Immature natural killer cell (primary cell): ENCODE results near the gene PNPLA3. TPM values are rescaled to one million over a fixed set of nuclear protein-coding genes. Genes with fewer than 3 reads are reported as not detected.

ENCODE experiments used
- DNase-seq, 3 donors: peaks; one replicate each; pipeline ENCODE4 v3.0.0; 2022; ENCODE audit warnings: mixed read lengths in 1 of 3
- H3K27ac Mint-ChIP-seq, 6 donors: one replicate each; pipeline ENCODE4 v1.8.0; 2020; ENCODE audit warnings: mixed read lengths in 6 of 6, mild to moderate bottlenecking in 5 of 6, inconsistent platforms in 4 of 6, moderate library complexity in 3 of 6
- H3K27me3 Mint-ChIP-seq, 3 donors: one replicate each; pipeline ENCODE4 v1.8.0; 2020 to 2021; ENCODE audit warnings: low read depth in 3 of 3, mild to moderate bottlenecking in 3 of 3, mixed read lengths in 3 of 3, moderate library complexity in 3 of 3, inconsistent platforms in 1 of 3
- H3K36me3 Mint-ChIP-seq, 3 donors: one replicate each; pipeline ENCODE4 v1.8.0; 2020; ENCODE audit warnings: mixed read lengths in 3 of 3, inconsistent platforms in 2 of 3, mild to moderate bottlenecking in 2 of 3
- H3K4me1 Mint-ChIP-seq, 2 donors: one replicate each; pipeline ENCODE4 v1.8.0; 2020; ENCODE audit warnings: inconsistent platforms in 2 of 2, mild to moderate bottlenecking in 2 of 2, mixed read lengths in 2 of 2, moderate library complexity in 1 of 2
- H3K4me3 Mint-ChIP-seq, 5 donors: one replicate each; pipeline ENCODE4 v1.8.0; 2020; ENCODE audit warnings: mild to moderate bottlenecking in 5 of 5, mixed read lengths in 5 of 5, inconsistent platforms in 3 of 5, moderate library complexity in 3 of 5
- H3K9me3 Mint-ChIP-seq, 6 donors: one replicate each; pipeline ENCODE4 v1.8.0; 2020; ENCODE audit warnings: mild to moderate bottlenecking in 6 of 6, mixed read lengths in 6 of 6, inconsistent platforms in 4 of 6, moderate library complexity in 3 of 6
- polyA plus RNA-seq, 3 donors: library from polyadenylated mRNA; unstranded; fragments of 300-500 nt; fragmentation: Illumina TruSeq; gene quantifications; one replicate each; pipeline ENCODE4 v1.2.3, GENCODE V29; 2021

PNPLA3 gene, protein sequence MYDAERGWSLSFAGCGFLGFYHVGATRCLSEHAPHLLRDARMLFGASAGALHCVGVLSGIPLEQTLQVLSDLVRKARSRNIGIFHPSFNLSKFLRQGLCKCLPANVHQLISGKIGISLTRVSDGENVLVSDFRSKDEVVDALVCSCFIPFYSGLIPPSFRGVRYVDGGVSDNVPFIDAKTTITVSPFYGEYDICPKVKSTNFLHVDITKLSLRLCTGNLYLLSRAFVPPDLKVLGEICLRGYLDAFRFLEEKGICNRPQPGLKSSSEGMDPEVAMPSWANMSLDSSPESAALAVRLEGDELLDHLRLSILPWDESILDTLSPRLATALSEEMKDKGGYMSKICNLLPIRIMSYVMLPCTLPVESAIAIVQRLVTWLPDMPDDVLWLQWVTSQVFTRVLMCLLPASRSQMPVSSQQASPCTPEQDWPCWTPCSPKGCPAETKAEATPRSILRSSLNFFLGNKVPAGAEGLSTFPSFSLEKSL
- polyA plus RNA-seq, result not detected

DNA sequence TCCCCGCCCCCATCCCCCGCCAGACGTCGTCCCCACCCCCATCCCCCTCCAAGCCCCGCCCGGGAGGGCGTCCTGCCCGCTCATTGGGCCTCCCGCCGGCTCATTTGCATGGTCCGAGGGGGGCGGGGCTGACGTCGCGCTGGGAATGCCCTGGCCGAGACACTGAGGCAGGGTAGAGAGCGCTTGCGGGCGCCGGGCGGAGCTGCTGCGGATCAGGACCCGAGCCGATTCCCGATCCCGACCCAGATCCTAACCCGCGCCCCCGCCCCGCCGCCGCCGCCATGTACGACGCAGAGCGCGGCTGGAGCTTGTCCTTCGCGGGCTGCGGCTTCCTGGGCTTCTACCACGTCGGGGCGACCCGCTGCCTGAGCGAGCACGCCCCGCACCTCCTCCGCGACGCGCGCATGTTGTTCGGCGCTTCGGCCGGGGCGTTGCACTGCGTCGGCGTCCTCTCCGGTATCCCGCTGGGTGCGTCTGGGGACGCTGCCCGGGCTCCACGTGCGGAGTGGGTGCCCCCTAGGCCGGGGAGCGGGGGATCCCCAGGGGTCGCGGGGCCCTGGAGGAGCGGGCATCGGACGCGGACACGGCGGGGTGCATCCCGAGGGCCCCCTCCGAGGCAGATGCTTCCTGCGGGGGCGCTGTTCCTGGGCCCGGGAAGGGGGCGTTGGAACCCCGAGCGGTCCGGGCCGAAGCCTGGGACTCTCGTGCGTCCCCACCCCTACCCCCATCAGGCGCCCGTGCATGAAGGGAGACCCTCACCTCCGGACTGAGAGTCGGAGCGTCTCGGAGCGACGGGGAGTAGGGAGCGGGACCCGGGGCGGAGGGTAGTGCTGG, at the start of gene PNPLA3:
TSS of gene PNPLA3 (plus strand) at position 175 of the 834 bp plus-strand sequence. CDS start at position 282, 107 bp downstream.
- Mint-ChIP-seq H3K27ac (peak within 1 kb of the TSS in 5 of 6 donors; percentile 68 to 92 (median 76)), H3K27me3 (peaks cover 5 to 18% (median 8%) of the 10 kb centered on the region in 3 donors), H3K4me3 (peak within 1 kb of the TSS; percentile 87 to 91 (median 89)), H3K4me1 (peaks cover 5 to 7% of the 10 kb centered on the region in 2 donors), H3K36me3 (no peaks in the 10 kb centered on the region), H3K9me3 (no peaks in the 10 kb centered on the region)
- DNase-seq, result peak; percentile 76 to 78 (median 78)

DNA sequence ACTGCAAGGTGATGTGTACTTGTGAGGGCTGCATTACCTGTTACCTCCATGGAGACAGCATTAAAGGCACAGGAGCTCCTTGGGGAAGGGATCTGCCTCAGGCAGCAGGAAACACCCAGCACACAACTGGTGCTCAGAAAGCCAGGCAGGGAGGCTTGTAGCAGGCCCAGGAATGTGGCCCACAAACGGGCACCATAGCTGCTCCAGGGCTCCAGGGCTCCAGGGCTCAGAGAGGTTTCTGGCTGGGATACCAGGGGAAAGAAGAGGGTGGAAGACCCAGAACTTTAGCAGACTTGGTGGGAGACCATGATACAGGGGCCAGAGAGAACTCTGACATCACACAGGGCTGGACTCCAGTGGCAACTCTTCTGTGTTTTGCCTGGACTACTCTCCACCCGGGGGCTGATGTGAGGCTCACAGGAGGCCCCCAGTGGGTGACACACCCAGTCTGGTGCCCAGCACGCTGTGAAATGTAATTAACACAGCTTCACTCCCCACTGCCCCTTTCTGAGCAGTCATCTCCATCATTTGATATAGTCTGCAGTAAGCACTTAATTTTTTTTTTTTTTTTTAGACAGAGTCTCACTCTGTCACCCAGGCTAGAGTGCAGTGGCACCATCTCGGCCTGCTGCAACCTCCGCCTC, 46.6 kb upstream of the PNPLA3 start:
- H3K27ac Mint-ChIP-seq, result no peak overlapping the region
- H3K27me3 Mint-ChIP-seq, result peaks cover 6 to 15% (median 8%) of the 10 kb centered on the region in 3 donors
- H3K36me3 Mint-ChIP-seq, result no peaks in the 10 kb centered on the region

GRCh38 chr22:43878079-43878795, 45.4 kb upstream of the PNPLA3 start:
- no peak overlapping the region for H3K27ac Mint-ChIP-seq
- no peak overlapping the region for H3K4me3 Mint-ChIP-seq
- peaks cover 0 to 2% of the 10 kb centered on the region in 2 donors for H3K4me1 Mint-ChIP-seq
- no peak for DNase-seq
- no peaks in the 10 kb centered on the region for H3K36me3 Mint-ChIP-seq
- no peaks in the 10 kb centered on the region for H3K9me3 Mint-ChIP-seq
- peaks cover 5 to 13% (median 6%) of the 10 kb centered on the region in 3 donors for H3K27me3 Mint-ChIP-seq

More for the DNA sequence above, 46.6 kb upstream of the PNPLA3 start:
- Mint-ChIP-seq H3K4me3 (no peak overlapping the region), H3K4me1 (no peaks in the 10 kb centered on the region), H3K9me3 (no peaks in the 10 kb centered on the region)
- no peak for DNase-seq

DNA sequence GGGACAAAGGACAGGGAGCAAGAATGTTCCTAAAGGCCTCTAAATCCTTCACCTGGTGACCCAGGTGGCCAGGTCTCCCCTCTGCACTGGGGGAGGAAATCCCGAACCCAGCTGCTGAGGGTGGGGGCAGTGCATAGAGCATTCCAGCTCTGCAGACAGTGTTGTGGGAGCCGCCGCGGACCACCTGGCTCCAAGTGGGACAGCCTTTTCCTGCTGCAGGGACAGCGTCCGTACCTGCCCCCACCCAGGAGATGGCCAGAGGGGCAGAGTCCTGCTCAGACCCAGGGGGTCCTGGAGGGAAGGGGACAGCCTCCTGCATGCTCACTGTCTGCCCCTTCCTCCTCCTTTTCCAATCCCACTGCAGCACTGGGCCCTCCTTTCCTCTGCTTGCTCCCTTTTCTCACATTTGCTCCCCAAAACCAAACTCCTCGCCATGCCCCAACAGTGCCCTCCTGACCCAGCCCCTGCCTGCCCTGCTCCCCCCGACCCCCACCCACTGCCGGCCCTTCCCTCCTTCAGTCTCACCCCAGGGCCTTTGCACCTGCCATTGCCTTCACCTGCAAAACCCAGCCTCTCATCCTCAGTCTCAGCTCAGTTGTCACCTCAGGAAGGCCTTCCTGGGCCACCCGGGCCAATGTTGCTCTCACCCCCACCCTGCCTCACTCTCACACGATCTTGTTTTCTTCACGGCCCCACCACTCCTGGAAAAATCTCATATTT, 44.6 kb upstream of the PNPLA3 start:
- peaks cover 0 to 2% of the 10 kb centered on the region in 2 donors for H3K4me1 Mint-ChIP-seq
- peaks cover 5 to 10% (median 9%) of the 10 kb centered on the region in 3 donors for H3K27me3 Mint-ChIP-seq
- DNase-seq, result no peak
- H3K4me3 Mint-ChIP-seq, result no peak overlapping the region
- no peak overlapping the region for H3K27ac Mint-ChIP-seq
- H3K9me3 Mint-ChIP-seq, result no peaks in the 10 kb centered on the region
- H3K36me3 Mint-ChIP-seq, result no peaks in the 10 kb centered on the region

DNA sequence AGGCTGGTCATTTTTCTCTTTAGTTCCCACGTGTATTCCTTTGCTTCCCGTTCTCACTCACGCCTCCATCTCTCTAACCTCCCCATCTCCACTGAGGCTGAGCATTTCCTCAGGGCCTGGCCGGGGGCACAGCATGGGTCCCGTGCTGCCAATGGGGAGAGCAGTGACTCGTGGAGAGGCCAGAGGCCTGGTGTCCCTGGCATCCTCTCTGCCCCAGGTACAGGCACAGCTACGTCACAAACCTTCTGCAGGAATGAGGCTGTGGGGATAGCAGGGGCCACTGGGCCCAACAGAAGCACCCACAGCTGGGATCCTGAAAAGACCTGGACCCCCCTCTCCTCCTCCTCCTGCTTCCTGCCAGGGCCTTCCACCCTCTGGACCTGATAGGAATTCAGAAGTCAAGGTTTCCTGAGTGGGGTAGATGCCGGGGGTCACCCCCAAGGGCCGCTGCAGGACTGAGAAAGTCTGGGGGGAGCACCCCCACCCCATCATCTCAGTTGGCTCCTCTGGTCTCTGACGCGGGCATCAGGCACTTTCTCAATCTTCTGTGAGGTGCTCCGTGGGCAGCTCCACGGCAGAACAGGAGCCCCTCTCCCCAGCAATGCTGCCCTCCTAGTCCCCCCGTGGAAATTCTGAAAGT, 43.6 kb upstream of the PNPLA3 start:
- H3K27ac Mint-ChIP-seq, result no peak overlapping the region
- no peak for DNase-seq

DNA sequence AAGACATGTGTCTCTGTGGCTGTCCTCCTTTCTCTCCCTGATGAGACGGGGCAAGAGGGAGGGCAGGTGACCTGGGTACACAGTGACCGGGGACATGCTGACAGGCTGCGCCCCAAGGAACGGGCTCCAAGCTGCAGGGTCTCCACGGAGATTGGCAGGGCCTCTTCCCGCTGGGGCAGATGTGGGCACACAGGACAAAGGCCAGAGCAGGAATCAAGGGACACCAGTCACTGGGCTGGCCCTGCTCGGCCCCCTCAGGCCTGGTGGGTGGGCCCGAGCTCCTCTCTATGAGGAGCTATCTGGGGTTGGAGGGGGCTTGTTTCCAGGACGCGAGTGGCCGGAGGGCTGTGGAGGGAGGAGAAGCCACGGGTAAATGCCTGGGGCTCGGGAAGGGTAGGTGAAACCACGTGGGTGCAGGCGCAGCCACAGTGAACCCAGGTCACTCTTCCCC, 43.0 kb upstream of the PNPLA3 start:
- Mint-ChIP-seq H3K4me1 (peaks cover 6 to 9% of the 10 kb centered on the region in 2 donors), H3K9me3 (no peaks in the 10 kb centered on the region), H3K27me3 (peaks cover 2 to 11% (median 8%) of the 10 kb centered on the region in 3 donors), H3K27ac (no peak overlapping the region), H3K36me3 (no peaks in the 10 kb centered on the region), H3K4me3 (no peak overlapping the region)
- no peak for DNase-seq

More for the DNA sequence above, 43.6 kb upstream of the PNPLA3 start:
- Mint-ChIP-seq H3K9me3 (no peaks in the 10 kb centered on the region), H3K27me3 (peaks cover under 1 to 11% (median 7%) of the 10 kb centered on the region in 3 donors), H3K4me3 (no peak overlapping the region), H3K4me1 (peaks cover 6 to 9% of the 10 kb centered on the region in 2 donors), H3K36me3 (no peaks in the 10 kb centered on the region)

- DNase-seq, result no peak
- H3K27me3 Mint-ChIP-seq, result peaks cover 2 to 11% (median 7%) of the 10 kb centered on the region in 3 donors
- peaks cover 6 to 9% of the 10 kb centered on the region in 2 donors for H3K4me1 Mint-ChIP-seq
- H3K4me3 Mint-ChIP-seq, result no peak overlapping the region
- no peaks in the 10 kb centered on the region for H3K9me3 Mint-ChIP-seq
- no peak overlapping the region for H3K27ac Mint-ChIP-seq
- no peaks in the 10 kb centered on the region for H3K36me3 Mint-ChIP-seq
These were observed 42.2 kb upstream of the PNPLA3 start for GRCh38 chr22:43881091-43882061.

- Mint-ChIP-seq H3K36me3 (no peaks in the 10 kb centered on the region), H3K4me1 (peaks cover 6 to 9% of the 10 kb centered on the region in 2 donors), H3K4me3 (no peak overlapping the region), H3K27me3 (peaks cover 2 to 14% (median 7%) of the 10 kb centered on the region in 3 donors), H3K27ac (no peak overlapping the region), H3K9me3 (no peaks in the 10 kb centered on the region)
- no peak for DNase-seq
These were observed 41.4 kb upstream of the PNPLA3 start for GRCh38 chr22:43882122-43882767.

- H3K4me1 Mint-ChIP-seq, result peaks cover 6 to 9% of the 10 kb centered on the region in 2 donors
- H3K27me3 Mint-ChIP-seq, result peaks cover 2 to 12% (median 3%) of the 10 kb centered on the region in 3 donors
- H3K36me3 Mint-ChIP-seq, result no peaks in the 10 kb centered on the region
- H3K4me3 Mint-ChIP-seq, result no peak overlapping the region
- H3K27ac Mint-ChIP-seq, result no peak overlapping the region
- peak; percentile 16 to 33 (median 19) for DNase-seq
- H3K9me3 Mint-ChIP-seq, result no peaks in the 10 kb centered on the region
These were observed 40.5 kb upstream of the PNPLA3 start for GRCh38 chr22:43883012-43883661.

- peaks cover 2 to 11% (median 3%) of the 10 kb centered on the region in 3 donors for H3K27me3 Mint-ChIP-seq
- no peak overlapping the region for H3K27ac Mint-ChIP-seq
- peaks cover 6 to 9% of the 10 kb centered on the region in 2 donors for H3K4me1 Mint-ChIP-seq
- no peaks in the 10 kb centered on the region for H3K36me3 Mint-ChIP-seq
- no peak for DNase-seq
- no peaks in the 10 kb centered on the region for H3K9me3 Mint-ChIP-seq
- peak overlapping the region in 2 of 5 donors; percentile 0 to 1 for H3K4me3 Mint-ChIP-seq
These were observed 39.7 kb upstream of the PNPLA3 start for GRCh38 chr22:43883719-43884415.
